K562 (cell line): ENCODE data around the gene SLC26A3. TPM values are rescaled to one million over a fixed set of nuclear protein-coding genes. Genes with fewer than 3 reads are reported as not detected.

Experiments used
- ATAC-seq: fragments of 200-7000 bp; cut with Tn5 transposase; 3 replicates; pipeline ENCODE4 v1.9.1; 2020; ENCODE audit warnings: moderate library complexity
- BruUV-seq: library from RNA; stranded (reverse); fragments of 400-500 nt; replicated peaks from 2 replicates; lab custom pipeline; 2021; lab: Mats Ljungman, UMichigan
- CTCF ChIA-PET: fragments of 300-600 bp; formaldehyde crosslinking; extraction: SDS; loops from one replicate; lab custom pipeline; 2021; ENCODE audit warnings: low intra/inter-chr PET ratio; lab: Yijun Ruan, JAX
- POLR2A ChIA-PET: fragments of 300-600, 350-650 bp; sonication (Branson Sonifier 250); formaldehyde crosslinking; extraction: SDS; loops from one replicate; lab custom pipeline; 2021; ENCODE audit warnings: antibody characterized with exemption, inconsistent platforms; lab: Yijun Ruan, JAX
- DNase-seq, 4 experiments: peaks; one replicate each; pipeline versions ENCODE4 v3.0.0 to v3.0.0-alpha.2; 2011 to 2018; ENCODE audit warnings: low spot score in 3 of 4, mixed read lengths in 3 of 4; ENCODE audit errors: extremely low read depth in 1 of 4
- FAIRE-seq: peaks from 2 replicates; lab custom pipeline; 2011; peaks lifted over from hg19 to GRCh38; lab: Jason Lieb, UNC
- H2AFZ ChIP-seq: 2 replicates; pipeline ENCODE4 v1.6.0; 2011; ENCODE audit warnings: low read depth, low read length, control low read depth, inconsistent platforms
- H3K27ac ChIP-seq: fragments of 200-600 bp; 3 replicates; pipeline ENCODE4 v1.8.0; 2011; ENCODE audit warnings: low read depth, mild to moderate bottlenecking, control low read depth, inconsistent platforms, low read length, moderate library complexity, mixed read lengths; ENCODE audit errors: extremely low read depth
- H3K27me3 ChIP-seq, 2 experiments: fragments of 300-600 bp in 1 of 2; 2 replicates in 1 of 2; 3 replicates in 1 of 2; pipeline versions ENCODE4 v1.6.0 to v1.8.0; 2011; ENCODE audit warnings: inconsistent platforms in 2 of 2, low read length in 2 of 2, mild to moderate bottlenecking in 1 of 2, mixed read lengths in 1 of 2, moderate library complexity in 1 of 2; ENCODE audit not compliant: control insufficient read depth in 2 of 2, insufficient read depth in 2 of 2
- H3K36me3 ChIP-seq: fragments of 300-600 bp; 3 replicates; pipeline ENCODE4 v1.8.0; 2011; ENCODE audit warnings: mild to moderate bottlenecking, low read length, inconsistent platforms; ENCODE audit not compliant: control insufficient read depth, insufficient read depth
- H3K4me1 ChIP-seq, 2 experiments: fragments of 200-600 bp in 1 of 2; replicated peaks in 1 of 2; 2 replicates in 1 of 2; 3 replicates in 1 of 2; pipeline versions ENCODE4 v1.5.1 to v1.8.0; 2011; ENCODE audit warnings: inconsistent platforms in 2 of 2, low read length in 2 of 2, mild to moderate bottlenecking in 1 of 2, mixed read lengths in 1 of 2, moderate library complexity in 1 of 2; ENCODE audit not compliant: control insufficient read depth in 2 of 2, insufficient read depth in 2 of 2
- H3K4me2 ChIP-seq: 2 replicates; pipeline ENCODE4 v1.6.1; 2011; ENCODE audit warnings: low read length, control low read depth, inconsistent platforms, mixed read lengths; ENCODE audit not compliant: insufficient read depth
- H3K4me3 ChIP-seq: fragments of 200-600 bp; sonication (generic), shearing (Covaris generic); 2 replicates; pipeline ENCODE4 v1.5.1; 2016; ENCODE audit warnings: control low read depth, inconsistent platforms
- H3K79me2 ChIP-seq: fragments of 200-600 bp; 3 replicates; pipeline ENCODE4 v1.8.0; 2011; ENCODE audit warnings: low read length, inconsistent platforms; ENCODE audit not compliant: control insufficient read depth, insufficient read depth
- H3K9ac ChIP-seq, 2 experiments: 2 replicates each; pipeline versions ENCODE4 v1.6.0 to v1.6.1; 2011; ENCODE audit warnings: low read depth in 2 of 2, low read length in 2 of 2, control low read depth in 1 of 2, inconsistent platforms in 1 of 2, mild to moderate bottlenecking in 1 of 2, mixed read lengths in 1 of 2; ENCODE audit not compliant: insufficient read depth in 1 of 2
- H3K9me1 ChIP-seq: one replicate; pipeline ENCODE4 v1.6.0; 2011; ENCODE audit warnings: inconsistent platforms, mild to moderate bottlenecking, low read length, moderate library complexity; ENCODE audit not compliant: control insufficient read depth, insufficient read depth
- H3K9me3 ChIP-seq: replicated peaks from 2 replicates; pipeline ENCODE4 v1.5.1; 2011; ENCODE audit warnings: low read depth, low read length, inconsistent platforms; ENCODE audit not compliant: control insufficient read depth, insufficient read depth
- H4K20me1 ChIP-seq: replicated peaks from 2 replicates; pipeline ENCODE4 v1.6.1; 2011; ENCODE audit warnings: low read length, inconsistent platforms, mixed read lengths; ENCODE audit not compliant: control insufficient read depth, insufficient read depth
- C11orf30 ChIP-seq: fragments of 450-650 bp; IDR thresholded peaks from 2 replicates; pipeline ENCODE4 v1.6.1; 2016; ENCODE audit warnings: low read depth, mild to moderate bottlenecking
- FOXM1 ChIP-seq, 2 experiments: fragments of 450-650 bp in 1 of 2; sonication (generic) in 1 of 2; formaldehyde crosslinking in 1 of 2; IDR thresholded peaks; 2 replicates each; pipeline versions ENCODE4 v1.6.1 to v1.9.0; 2017 to 2022; ENCODE audit warnings: low read depth in 2 of 2, mild to moderate bottlenecking in 2 of 2, missing genetic modification reagents in 1 of 2, moderate library complexity in 1 of 2
- MAFF ChIP-seq: IDR thresholded peaks from 2 replicates; pipeline ENCODE4 v1.6.1; 2012; ENCODE audit warnings: low read length, improper control_type of control experiment
- MTF1 ChIP-seq: fragments of 250-450 bp; sonication (Bioruptor Pico); IDR thresholded peaks from 2 replicates; pipeline ENCODE4 v1.9.0; 2021; ENCODE audit warnings: moderate library complexity, mild to moderate bottlenecking, inconsistent platforms, borderline replicate concordance
- ZNF316 ChIP-seq: fragments of 450-650 bp; IDR thresholded peaks from 2 replicates; pipeline ENCODE4 v1.6.1; 2016
- ZNF318 ChIP-seq, 2 experiments: fragments of 450-650 bp; IDR thresholded peaks; 2 replicates each; pipeline ENCODE4 v1.6.1; 2016; ENCODE audit warnings: mild to moderate bottlenecking in 2 of 2, borderline replicate concordance in 1 of 2, low read depth in 1 of 2, moderate library complexity in 1 of 2
- ZNF778 ChIP-seq: fragments of 450-650 bp; formaldehyde crosslinking; IDR thresholded peaks from 2 replicates; pipeline ENCODE4 v1.4.0; 2020; ENCODE audit warnings: mild to moderate bottlenecking, moderate library complexity
- WGBS: fragments of 100-300 bp; shearing (Covaris generic); methylation state at CpG from one replicate; pipeline ENCODE4 v1.1.6; 2016; ENCODE audit warnings: low coverage, mixed read lengths; ENCODE audit not compliant: insufficient coverage; ENCODE audit errors: missing lambda C conversion rate; 5-methylcytosine and 5-hydroxymethylcytosine counted together
- in situ Hi-C: fragments of 300-500 bp; cut with MboI; formaldehyde crosslinking; loops from 4 replicates; pipeline ENCODE4 v1.15.0; 2018; ENCODE audit warnings: inconsistent platforms, mixed read lengths
- intact Hi-C: fragments of 100-400 bp; cut with micrococcal nuclease; formaldehyde crosslinking; loops from 2 replicates; pipeline ENCODE4 v1.14.2; 2022
- polyA plus RNA-seq, 8 experiments: library from polyadenylated mRNA; depleted of rRNA in 4 of 8; stranded (reverse) in 5 of 8; unstranded in 3 of 8; fragments of >200 nt; fragmentation: Nextera tagmentation in 2 of 8; fragmentation: Illumina TruSeq in 1 of 8; extraction: Ambion mirVana in 2 of 8; extraction: Trizol in 1 of 8; gene quantifications; 2 replicates each; pipeline versions ENCODE4 v1.2.1 to v1.2.3, GENCODE V29; 2011 to 2014; ENCODE audit warnings: inconsistent platforms in 1 of 8, missing spikeins in 1 of 8
- total RNA-seq, 7 experiments: library from RNA; depleted of rRNA in 6 of 7; stranded (reverse); fragments of >200 nt in 6 of 7; fragmentation: Illumina TruSeq in 2 of 7; extraction: Trizol in 2 of 7; gene quantifications; 2 replicates each; pipeline versions ENCODE4 v1.2.1 to v1.2.3, GENCODE V29; 2011 to 2021; ENCODE audit warnings: low replicate concordance in 1 of 7
- TF ChIP-seq, protein P1 (sequence below): fragments of 250-450 bp; sonication (Bioruptor Pico); IDR thresholded peaks from 2 replicates; pipeline ENCODE4 v1.8.0; 2022; ENCODE audit warnings: moderate library complexity, mild to moderate bottlenecking, inconsistent platforms

The SLC26A3 gene
- total and polyA plus RNA-seq, 9 of the 15 experiments (the other 6 are each of a cell fraction or from before 2014, with no cell fraction given), result 0.86 TPM; not detected in 8

GRCh38 chr7:107842213-107842612, 39.2 kb upstream of the SLC26A3 start:
- DNase-seq (no peak), FAIRE-seq (no peak), ATAC-seq (no peak)
- ChIA-PET POLR2A (no interaction called here), CTCF (no interaction called here)
- Histone ChIP-seq H3K9me1 (no peaks in the 10 kb centered on the region), H3K27me3 (no peaks in the 10 kb centered on the region), H3K4me1 (peaks cover 6% of the 10 kb centered on the region in 2 experiments; a peak in 4 of 5 replicates), H4K20me1 (no peaks in the 10 kb centered on the region), H3K79me2 (no peaks in the 10 kb centered on the region), H3K27ac (no peak overlapping the region), H3K36me3 (no peaks in the 10 kb centered on the region), H3K4me3 (no peak overlapping the region), H3K4me2 (no peak overlapping the region), H3K9me3 (no peaks in the 10 kb centered on the region), H3K9ac (no peak overlapping the region), H2AFZ (no peak overlapping the region)
- TF ChIP-seq ZNF316 (peak; percentile 83), MAFF (peak; percentile 11; the same call in 1 of the 2 replicates), MTF1 (CRISPR knock-in tag) (no peak), ZNF318 (IDR thresholded peaks at IDR 0.05; ENCODE audit: borderline replicate concordance in 1 of 2, low read depth in 1 of 2) (no peak), FOXM1 (IDR thresholded peaks at IDR 0.05; ENCODE audit: low read depth) (no peak), FOXM1 (CRISPR knock-in tag; IDR thresholded peaks at IDR 0.05; ENCODE audit: low read depth) (no peak), C11orf30 (peak; percentile 71; the same call in 1 of the 2 replicates), ZNF778 (CRISPR knock-in tag) (no peak)
- TF ChIP-seq, protein P1, sequence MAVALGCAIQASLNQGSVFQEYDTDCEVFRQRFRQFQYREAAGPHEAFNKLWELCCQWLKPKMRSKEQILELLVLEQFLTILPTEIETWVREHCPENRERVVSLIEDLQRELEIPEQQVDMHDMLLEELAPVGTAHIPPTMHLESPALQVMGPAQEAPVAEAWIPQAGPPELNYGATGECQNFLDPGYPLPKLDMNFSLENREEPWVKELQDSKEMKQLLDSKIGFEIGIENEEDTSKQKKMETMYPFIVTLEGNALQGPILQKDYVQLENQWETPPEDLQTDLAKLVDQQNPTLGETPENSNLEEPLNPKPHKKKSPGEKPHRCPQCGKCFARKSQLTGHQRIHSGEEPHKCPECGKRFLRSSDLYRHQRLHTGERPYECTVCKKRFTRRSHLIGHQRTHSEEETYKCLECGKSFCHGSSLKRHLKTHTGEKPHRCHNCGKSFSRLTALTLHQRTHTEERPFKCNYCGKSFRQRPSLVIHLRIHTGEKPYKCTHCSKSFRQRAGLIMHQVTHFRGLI (CRISPR knock-in tag), result no peak
- intact Hi-C loops, result no loop called here
- in situ Hi-C loops, result no loop called here
- BruUV-seq, result no TSS peak
- 53% methylated on average over 1 of the region's 3 CpGs for WGBS
